HCT116 (cell line): ENCODE measurements around the gene ACYP1. TPM values are rescaled to one million over a fixed set of nuclear protein-coding genes. Genes with fewer than 3 reads are reported as not detected.

ENCODE experiments used
- ATAC-seq: fragments of 200-7000 bp; cut with Tn5 transposase; 2 replicates; pipeline ENCODE4 v1.9.1; 2020; ENCODE audit warnings: mild to moderate bottlenecking, moderate library complexity
- BruUV-seq: library from RNA; stranded (reverse); fragments of 400-500 nt; replicated peaks from 2 replicates; lab custom pipeline; 2021; lab: Mats Ljungman, UMichigan
- CTCF ChIA-PET: fragments of 300-600 bp; sonication (Branson Sonifier 250); formaldehyde crosslinking; loops from one replicate; lab custom pipeline; 2021; ENCODE audit warnings: antibody characterized with exemption; lab: Charles Lee
- POLR2A ChIA-PET: fragments of 300-600, 350-600 bp; sonication (Branson Sonifier 250); formaldehyde crosslinking; loops from one replicate; lab custom pipeline; 2021; ENCODE audit warnings: antibody characterized with exemption; lab: Charles Lee
- RAD21 ChIA-PET, 2 experiments: fragments of 300-600 bp; sonication (Branson Sonifier 250); formaldehyde crosslinking; loops; one replicate each; lab custom pipeline; 2023; ENCODE audit warnings: low total read pairs in 2 of 2; ENCODE audit not compliant: uncharacterized antibody in 2 of 2, unreplicated experiment in 2 of 2, low non-redundant PET in 1 of 2; lab: Charles Lee
- DNase-seq: peaks from one replicate; pipeline ENCODE4 v3.0.0-alpha.2; 2010; ENCODE audit warnings: low read depth, low spot score
- H2AFZ ChIP-seq: fragments of 200-600 bp; shearing (Covaris generic), sonication (generic); 2 replicates; pipeline ENCODE4 v1.6.1; 2017; ENCODE audit warnings: low read depth, mixed run types, mixed read lengths, antibody characterized with exemption, low read length; ENCODE audit not compliant: poor library complexity, severe bottlenecking
- H3K27ac ChIP-seq: 2 replicates; pipeline ENCODE4 v1.5.1; 2012; ENCODE audit warnings: low read depth, low read length
- H3K27me3 ChIP-seq: fragments of 200-600 bp; sonication (generic); 2 replicates; pipeline ENCODE4 v1.6.1; 2016; ENCODE audit warnings: mixed run types, low read length, mixed read lengths; ENCODE audit not compliant: insufficient read depth
- H3K36me3 ChIP-seq, 2 experiments: fragments of 200-500 bp in 1 of 2; fragments of 200-600 bp in 1 of 2; sonication (Bioruptor generic) in 1 of 2; sonication (generic) in 1 of 2; 2 replicates each; pipeline versions ENCODE4 v1.5.1 to v1.6.1; 2014 to 2016; ENCODE audit warnings: low read length in 2 of 2, inconsistent platforms in 1 of 2, mixed read lengths in 1 of 2, mixed run types in 1 of 2; ENCODE audit not compliant: insufficient read depth in 2 of 2, control insufficient read depth in 1 of 2
- H3K4me1 ChIP-seq, 2 experiments: fragments of 200-600 bp in 1 of 2; sonication (generic) in 1 of 2; 2 replicates each; pipeline versions ENCODE4 v1.5.1 to v1.6.1; 2012 to 2017; ENCODE audit warnings: low read length in 2 of 2, inconsistent platforms in 1 of 2, mild to moderate bottlenecking in 1 of 2, mixed read lengths in 1 of 2, mixed run types in 1 of 2, moderate library complexity in 1 of 2; ENCODE audit not compliant: insufficient read depth in 2 of 2, control insufficient read depth in 1 of 2
- H3K4me2 ChIP-seq: fragments of 200-600 bp; sonication (generic); 2 replicates; pipeline ENCODE4 v1.6.1; 2017; ENCODE audit warnings: mixed run types, low read length, mixed read lengths
- H3K4me3 ChIP-seq, 2 experiments: fragments of 200-600 bp in 1 of 2; sonication (generic) in 1 of 2; replicated peaks in 1 of 2; 2 replicates each; pipeline ENCODE4 v1.5.1; 2011 to 2016; ENCODE audit warnings: low read length in 2 of 2, control low read depth in 1 of 2, low read depth in 1 of 2, mild to moderate bottlenecking in 1 of 2, mixed read lengths in 1 of 2, mixed run types in 1 of 2
- H3K79me2 ChIP-seq: fragments of 200-600 bp; sonication (generic); 2 replicates; pipeline ENCODE4 v1.6.1; 2017; ENCODE audit warnings: mild to moderate bottlenecking, mixed run types, low read length, moderate library complexity, mixed read lengths; ENCODE audit not compliant: insufficient read depth
- H3K9ac ChIP-seq: fragments of 200-600 bp; sonication (generic); 2 replicates; pipeline ENCODE4 v1.6.1; 2016; ENCODE audit warnings: low read length, mixed read lengths
- H3K9me2 ChIP-seq: fragments of 200-600 bp; sonication (generic), shearing (Covaris generic); 2 replicates; pipeline ENCODE4 v1.6.1; 2017; ENCODE audit warnings: mixed run types, mild to moderate bottlenecking, moderate library complexity; ENCODE audit not compliant: insufficient read depth
- H3K9me3 ChIP-seq, 2 experiments: fragments of 200-500 bp in 1 of 2; fragments of 200-600 bp in 1 of 2; sonication (Bioruptor generic) in 1 of 2; sonication (generic) in 1 of 2; 2 replicates each; pipeline ENCODE4 v1.6.1; 2014 to 2017; ENCODE audit warnings: low read length in 2 of 2, mixed read lengths in 2 of 2, inconsistent platforms in 1 of 2, low read depth in 1 of 2, mild to moderate bottlenecking in 1 of 2, mixed run types in 1 of 2, moderate library complexity in 1 of 2; ENCODE audit not compliant: control insufficient read depth in 1 of 2, insufficient read depth in 1 of 2
- H4K20me1 ChIP-seq: fragments of 200-600 bp; sonication (generic), shearing (Covaris generic); 2 replicates; pipeline ENCODE4 v1.6.1; 2017; ENCODE audit warnings: mixed run types, mild to moderate bottlenecking, moderate library complexity; ENCODE audit not compliant: insufficient read depth
- CBX3 ChIP-seq: IDR thresholded peaks from 2 replicates; pipeline ENCODE4 v1.6.1; 2012; ENCODE audit warnings: low read depth
- ELF1 ChIP-seq: IDR thresholded peaks from 2 replicates; pipeline ENCODE4 v1.6.1; 2012; ENCODE audit warnings: low read depth, borderline replicate concordance
- JUND ChIP-seq: IDR thresholded peaks from 2 replicates; pipeline ENCODE4 v1.6.1; 2012
- POLR2AphosphoS5 ChIP-seq: IDR thresholded peaks from 2 replicates; pipeline ENCODE4 v1.6.1; 2011; ENCODE audit warnings: mild to moderate bottlenecking, low read depth, low read length, moderate library complexity
- RAD21 ChIP-seq: IDR thresholded peaks from 2 replicates; pipeline ENCODE4 v1.6.1; 2012; ENCODE audit warnings: low read depth, mild to moderate bottlenecking
- SIN3A ChIP-seq: IDR thresholded peaks from 2 replicates; pipeline ENCODE4 v1.6.1; 2012; ENCODE audit warnings: low read depth
- SP1 ChIP-seq: IDR thresholded peaks from 2 replicates; pipeline ENCODE4 v1.6.1; 2012; ENCODE audit warnings: low read depth
- SRF ChIP-seq: IDR thresholded peaks from 2 replicates; pipeline ENCODE4 v1.6.1; 2012; ENCODE audit warnings: low read depth
- YY1 ChIP-seq: IDR thresholded peaks from 2 replicates; pipeline ENCODE4 v1.6.1; 2011; ENCODE audit warnings: low read length, low read depth, moderate library complexity, mild to moderate bottlenecking; ENCODE audit not compliant: insufficient replicate concordance; ENCODE audit errors: extremely low read depth
- ZFX ChIP-seq: fragments of 450-650 bp; IDR thresholded peaks from 2 replicates; pipeline ENCODE4 v1.6.1; 2017
- intact Hi-C: fragments of 100-400 bp; cut with micrococcal nuclease; formaldehyde crosslinking; loops from 2 replicates; pipeline ENCODE4 v1.10.0; 2022
- total RNA-seq: library from RNA; stranded (reverse); gene quantifications from one replicate; pipeline ENCODE4 v1.2.1, GENCODE V29; 2021; ENCODE audit not compliant: unreplicated experiment
- TF ChIP-seq, protein P1 (sequence below): IDR thresholded peaks from 2 replicates; pipeline ENCODE4 v1.6.1; 2012; ENCODE audit warnings: low read depth
- TF ChIP-seq, protein P2 (sequence below): IDR thresholded peaks from 2 replicates; pipeline ENCODE4 v1.6.1; 2011; ENCODE audit warnings: mild to moderate bottlenecking, low read length, moderate library complexity; ENCODE audit not compliant: insufficient replicate concordance; ENCODE audit errors: extremely low read depth
- TF ChIP-seq, protein P3 (sequence below), 3 experiments: fragments of 200-600 bp in 1 of 3; sonication (generic) in 1 of 3; IDR thresholded peaks in 2 of 3; conservative IDR thresholded peaks in 1 of 3; 2 replicates each; pipeline ENCODE4 v1.5.1; 2012 to 2017; ENCODE audit warnings: low read depth in 2 of 3, low read length in 2 of 3, antibody characterized with exemption in 1 of 3, borderline replicate concordance in 1 of 3, control low read depth in 1 of 3, mild to moderate bottlenecking in 1 of 3, mixed read lengths in 1 of 3, mixed run types in 1 of 3, moderate library complexity in 1 of 3; ENCODE audit not compliant: insufficient read depth in 1 of 3

The ACYP1 gene
- total RNA-seq, 1 experiment from 2014 or later: 30.7 TPM

DNA sequence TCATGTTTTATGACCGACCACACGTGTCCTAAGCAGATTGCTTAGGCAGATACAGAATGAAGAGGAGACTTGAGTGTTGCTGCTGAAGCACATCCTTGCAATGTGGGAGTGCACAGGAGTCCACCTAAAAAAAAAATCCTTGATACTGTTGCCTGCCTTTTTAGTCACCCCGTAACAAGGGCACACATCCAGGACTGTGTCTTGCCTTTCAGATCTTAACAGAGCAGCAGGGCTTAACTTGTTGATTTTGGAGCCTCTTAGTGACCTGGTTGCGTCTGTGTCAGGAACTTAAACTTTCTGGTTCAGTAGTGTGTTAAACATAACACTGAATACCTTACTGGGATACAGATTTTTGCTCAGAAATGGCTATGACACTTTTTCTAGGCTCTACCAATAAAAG lies 54.6 kb downstream of the ACYP1 start:
- CTCF ChIA-PET: no interaction called here
- H3K9me2 ChIP-seq: no peaks in the 10 kb centered on the region
- H3K9ac ChIP-seq: no peak overlapping the region
- H3K27me3 ChIP-seq: no peaks in the 10 kb centered on the region
- peaks cover under 1 to 13% of the 10 kb centered on the region in 2 experiments for H3K4me1 ChIP-seq
- no peak overlapping the region for H3K4me3 ChIP-seq
- no peak for ATAC-seq
- no TSS peak for BruUV-seq
- H3K9me3 ChIP-seq: no peaks in the 10 kb centered on the region
- H3K36me3 ChIP-seq: peaks cover 23 to 37% of the 10 kb centered on the region in 2 experiments; a peak in 3 of 4 replicates
- RAD21 ChIA-PET: interaction anchor here in 1 of 2 experiments (0.7 kb wide), 1 partner anchor 21 kb away, joined by 3 read pairs; no protein-coding TSS in a partner anchor
- DNase-seq: no peak
- POLR2A ChIA-PET: no interaction called here
- no peak overlapping the region for H2AFZ ChIP-seq
- TF ChIP-seq POLR2AphosphoS5: no peak
- TF ChIP-seq, all 23 proteins: peak for 0
- intact Hi-C loops: no loop called here
- no peak overlapping the region for H3K4me2 ChIP-seq
- no peaks in the 10 kb centered on the region for H4K20me1 ChIP-seq
- no peak overlapping the region for H3K27ac ChIP-seq
- H3K79me2 ChIP-seq: peaks cover 6% of the 10 kb centered on the region

DNA sequence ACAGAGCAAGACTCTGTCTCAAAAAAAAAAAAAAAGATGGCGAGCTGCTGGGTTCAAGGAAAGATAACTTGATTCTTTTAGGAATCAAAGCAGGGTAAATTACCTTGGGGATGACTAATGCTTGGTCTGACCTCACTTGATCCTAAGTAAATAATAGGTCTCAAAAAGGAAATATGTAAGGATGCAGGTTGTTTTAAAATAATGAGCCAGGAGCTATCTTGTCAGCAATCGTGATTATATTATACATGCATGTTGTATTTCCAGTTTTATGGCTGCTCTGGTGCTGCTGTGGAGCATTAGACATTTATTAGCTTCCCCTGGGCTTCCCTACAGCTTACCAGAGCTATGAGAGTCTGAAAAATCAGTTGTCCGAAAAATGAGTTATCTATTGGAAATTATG lies 58.5 kb downstream of the ACYP1 start:
- RAD21 ChIA-PET: no interaction called here
- H3K27me3 ChIP-seq: no peaks in the 10 kb centered on the region
- POLR2A ChIA-PET: no interaction called here
- no peaks in the 10 kb centered on the region for H4K20me1 ChIP-seq
- DNase-seq: no peak
- H3K9me3 ChIP-seq: no peaks in the 10 kb centered on the region
- H3K36me3 ChIP-seq: peaks cover 19 to 34% of the 10 kb centered on the region in 2 experiments; a peak in 3 of 4 replicates
- H3K4me2 ChIP-seq: no peak overlapping the region
- CTCF ChIA-PET: no interaction called here
- intact Hi-C loops: no loop called here
- H3K27ac ChIP-seq: no peak overlapping the region
- peaks cover 21% of the 10 kb centered on the region for H3K79me2 ChIP-seq
- H3K4me3 ChIP-seq: no peak overlapping the region
- no peak for ATAC-seq
- H2AFZ ChIP-seq: no peak overlapping the region
- peaks cover 7 to 16% of the 10 kb centered on the region in 2 experiments for H3K4me1 ChIP-seq
- TSS peak; percentile 4 for BruUV-seq
- H3K9me2 ChIP-seq: no peaks in the 10 kb centered on the region
- no peak overlapping the region for H3K9ac ChIP-seq
- TF ChIP-seq SIN3A (no peak), ZFX (no peak), YY1 (no peak), RAD21 (no peak), ELF1 (no peak), JUND (no peak), CBX3 (no peak), SRF (no peak), SP1 (no peak)
- TF ChIP-seq, protein P1, sequence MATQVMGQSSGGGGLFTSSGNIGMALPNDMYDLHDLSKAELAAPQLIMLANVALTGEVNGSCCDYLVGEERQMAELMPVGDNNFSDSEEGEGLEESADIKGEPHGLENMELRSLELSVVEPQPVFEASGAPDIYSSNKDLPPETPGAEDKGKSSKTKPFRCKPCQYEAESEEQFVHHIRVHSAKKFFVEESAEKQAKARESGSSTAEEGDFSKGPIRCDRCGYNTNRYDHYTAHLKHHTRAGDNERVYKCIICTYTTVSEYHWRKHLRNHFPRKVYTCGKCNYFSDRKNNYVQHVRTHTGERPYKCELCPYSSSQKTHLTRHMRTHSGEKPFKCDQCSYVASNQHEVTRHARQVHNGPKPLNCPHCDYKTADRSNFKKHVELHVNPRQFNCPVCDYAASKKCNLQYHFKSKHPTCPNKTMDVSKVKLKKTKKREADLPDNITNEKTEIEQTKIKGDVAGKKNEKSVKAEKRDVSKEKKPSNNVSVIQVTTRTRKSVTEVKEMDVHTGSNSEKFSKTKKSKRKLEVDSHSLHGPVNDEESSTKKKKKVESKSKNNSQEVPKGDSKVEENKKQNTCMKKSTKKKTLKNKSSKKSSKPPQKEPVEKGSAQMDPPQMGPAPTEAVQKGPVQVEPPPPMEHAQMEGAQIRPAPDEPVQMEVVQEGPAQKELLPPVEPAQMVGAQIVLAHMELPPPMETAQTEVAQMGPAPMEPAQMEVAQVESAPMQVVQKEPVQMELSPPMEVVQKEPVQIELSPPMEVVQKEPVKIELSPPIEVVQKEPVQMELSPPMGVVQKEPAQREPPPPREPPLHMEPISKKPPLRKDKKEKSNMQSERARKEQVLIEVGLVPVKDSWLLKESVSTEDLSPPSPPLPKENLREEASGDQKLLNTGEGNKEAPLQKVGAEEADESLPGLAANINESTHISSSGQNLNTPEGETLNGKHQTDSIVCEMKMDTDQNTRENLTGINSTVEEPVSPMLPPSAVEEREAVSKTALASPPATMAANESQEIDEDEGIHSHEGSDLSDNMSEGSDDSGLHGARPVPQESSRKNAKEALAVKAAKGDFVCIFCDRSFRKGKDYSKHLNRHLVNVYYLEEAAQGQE: no peak
- TF ChIP-seq, protein P2, sequence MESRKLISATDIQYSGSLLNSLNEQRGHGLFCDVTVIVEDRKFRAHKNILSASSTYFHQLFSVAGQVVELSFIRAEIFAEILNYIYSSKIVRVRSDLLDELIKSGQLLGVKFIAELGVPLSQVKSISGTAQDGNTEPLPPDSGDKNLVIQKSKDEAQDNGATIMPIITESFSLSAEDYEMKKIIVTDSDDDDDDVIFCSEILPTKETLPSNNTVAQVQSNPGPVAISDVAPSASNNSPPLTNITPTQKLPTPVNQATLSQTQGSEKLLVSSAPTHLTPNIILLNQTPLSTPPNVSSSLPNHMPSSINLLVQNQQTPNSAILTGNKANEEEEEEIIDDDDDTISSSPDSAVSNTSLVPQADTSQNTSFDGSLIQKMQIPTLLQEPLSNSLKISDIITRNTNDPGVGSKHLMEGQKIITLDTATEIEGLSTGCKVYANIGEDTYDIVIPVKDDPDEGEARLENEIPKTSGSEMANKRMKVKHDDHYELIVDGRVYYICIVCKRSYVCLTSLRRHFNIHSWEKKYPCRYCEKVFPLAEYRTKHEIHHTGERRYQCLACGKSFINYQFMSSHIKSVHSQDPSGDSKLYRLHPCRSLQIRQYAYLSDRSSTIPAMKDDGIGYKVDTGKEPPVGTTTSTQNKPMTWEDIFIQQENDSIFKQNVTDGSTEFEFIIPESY: no peak
- TF ChIP-seq, protein P3, sequence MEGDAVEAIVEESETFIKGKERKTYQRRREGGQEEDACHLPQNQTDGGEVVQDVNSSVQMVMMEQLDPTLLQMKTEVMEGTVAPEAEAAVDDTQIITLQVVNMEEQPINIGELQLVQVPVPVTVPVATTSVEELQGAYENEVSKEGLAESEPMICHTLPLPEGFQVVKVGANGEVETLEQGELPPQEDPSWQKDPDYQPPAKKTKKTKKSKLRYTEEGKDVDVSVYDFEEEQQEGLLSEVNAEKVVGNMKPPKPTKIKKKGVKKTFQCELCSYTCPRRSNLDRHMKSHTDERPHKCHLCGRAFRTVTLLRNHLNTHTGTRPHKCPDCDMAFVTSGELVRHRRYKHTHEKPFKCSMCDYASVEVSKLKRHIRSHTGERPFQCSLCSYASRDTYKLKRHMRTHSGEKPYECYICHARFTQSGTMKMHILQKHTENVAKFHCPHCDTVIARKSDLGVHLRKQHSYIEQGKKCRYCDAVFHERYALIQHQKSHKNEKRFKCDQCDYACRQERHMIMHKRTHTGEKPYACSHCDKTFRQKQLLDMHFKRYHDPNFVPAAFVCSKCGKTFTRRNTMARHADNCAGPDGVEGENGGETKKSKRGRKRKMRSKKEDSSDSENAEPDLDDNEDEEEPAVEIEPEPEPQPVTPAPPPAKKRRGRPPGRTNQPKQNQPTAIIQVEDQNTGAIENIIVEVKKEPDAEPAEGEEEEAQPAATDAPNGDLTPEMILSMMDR (IDR thresholded peaks at IDR 0.05 in 2 of 3, conservative IDR thresholded peaks at IDR 0.05 in 1 of 3; ENCODE audit: borderline replicate concordance in 1 of 3, insufficient read depth in 1 of 3, low read depth in 2 of 3, low read length in 2 of 3): no peak
